HepG2 (cell line): ENCODE results near the gene PTPN18. TPM values are rescaled to one million over a fixed set of nuclear protein-coding genes. Genes with fewer than 3 reads are reported as not detected.

ENCODE experiments used
- ATAC-seq: fragments of 200-7000 bp; cut with Tn5 transposase; 3 replicates; pipeline ENCODE4 v1.9.1; 2020; ENCODE audit warnings: mild to moderate bottlenecking, moderate library complexity
- BruUV-seq: library from RNA; stranded (reverse); fragments of 400-500 nt; replicated peaks from 2 replicates; lab custom pipeline; 2021; lab: Mats Ljungman, UMichigan
- CTCF ChIA-PET: fragments of 300-600 bp; formaldehyde crosslinking; extraction: SDS; loops from one replicate; lab custom pipeline; 2021; ENCODE audit warnings: low total read pairs, inconsistent platforms, low intra/inter-chr PET ratio; lab: Yijun Ruan, JAX
- POLR2A ChIA-PET: fragments of 350-600 bp; sonication (Branson Sonifier 250); formaldehyde crosslinking; loops from one replicate; lab custom pipeline; 2020; ENCODE audit warnings: antibody characterized with exemption, inconsistent platforms; lab: Yijun Ruan, JAX
- DNase-seq: peaks from one replicate; pipeline ENCODE4 v3.0.0-alpha.2; 2015; ENCODE audit warnings: low spot score
- FAIRE-seq: peaks from 3 replicates; lab custom pipeline; 2011; peaks lifted over from hg19 to GRCh38; lab: Jason Lieb, UNC
- H2AFZ ChIP-seq: one replicate; pipeline ENCODE4 v1.6.1; 2011; ENCODE audit warnings: low read length, inconsistent platforms
- H3K27ac ChIP-seq: fragments of 300-600 bp; 3 replicates; pipeline ENCODE4 v1.8.0; 2011; ENCODE audit warnings: mixed run types, mild to moderate bottlenecking, mixed read lengths, low read length, inconsistent platforms; ENCODE audit not compliant: insufficient read depth; ENCODE audit errors: extremely low read length
- H3K27me3 ChIP-seq, 2 experiments: fragments of 200-600 bp in 1 of 2; 2 replicates in 1 of 2; 3 replicates in 1 of 2; pipeline versions ENCODE4 v1.6.0 to v1.8.0; 2011; ENCODE audit warnings: low read length in 2 of 2, mild to moderate bottlenecking in 2 of 2, moderate library complexity in 2 of 2, inconsistent platforms in 1 of 2; ENCODE audit not compliant: insufficient read depth in 2 of 2, control insufficient read depth in 1 of 2
- H3K36me3 ChIP-seq, 2 experiments: fragments of 200-600 bp in 1 of 2; replicated peaks in 1 of 2; 2 replicates in 1 of 2; 3 replicates in 1 of 2; pipeline versions ENCODE4 v1.5.1 to v1.8.0; 2011; ENCODE audit warnings: low read length in 2 of 2, inconsistent platforms in 1 of 2; ENCODE audit not compliant: insufficient read depth in 2 of 2, control insufficient read depth in 1 of 2
- H3K4me1 ChIP-seq: 2 replicates; pipeline ENCODE4 v1.5.1; 2012; ENCODE audit warnings: low read length, inconsistent platforms; ENCODE audit not compliant: insufficient read depth
- H3K4me2 ChIP-seq: 2 replicates; pipeline ENCODE4 v1.6.0; 2011; ENCODE audit warnings: low read depth, low read length, inconsistent platforms
- H3K4me3 ChIP-seq, 3 experiments: fragments of 200-600 bp in 1 of 3; sonication (generic), shearing (Covaris generic) in 1 of 3; replicated peaks in 1 of 3; 2 replicates each; pipeline ENCODE4 v1.5.1; 2011 to 2016; ENCODE audit warnings: low read length in 3 of 3, inconsistent platforms in 2 of 3, low read depth in 2 of 3, mild to moderate bottlenecking in 2 of 3, control low read depth in 1 of 3, mixed read lengths in 1 of 3; ENCODE audit not compliant: insufficient read depth in 1 of 3
- H3K79me2 ChIP-seq: one replicate; pipeline ENCODE4 v1.6.1; 2011; ENCODE audit warnings: low read length, inconsistent platforms; ENCODE audit not compliant: insufficient read depth
- H3K9ac ChIP-seq: 2 replicates; pipeline ENCODE4 v1.6.0; 2011; ENCODE audit warnings: mild to moderate bottlenecking, low read depth, low read length, inconsistent platforms; ENCODE audit not compliant: insufficient read depth
- H3K9me3 ChIP-seq: 2 replicates; pipeline ENCODE4 v1.5.1; 2012; ENCODE audit warnings: mild to moderate bottlenecking, low read length
- H4K20me1 ChIP-seq: 2 replicates; pipeline ENCODE4 v1.6.0; 2011; ENCODE audit warnings: inconsistent platforms, mild to moderate bottlenecking, low read length, moderate library complexity; ENCODE audit not compliant: insufficient read depth
- DMTF1 ChIP-seq: sonication (generic); formaldehyde crosslinking; IDR thresholded peaks from 2 replicates; pipeline ENCODE4 v1.4.0; 2020; ENCODE audit warnings: mild to moderate bottlenecking, missing genetic modification reagents
- NR2C2 ChIP-seq: sonication (generic); formaldehyde crosslinking; IDR thresholded peaks from 2 replicates; pipeline ENCODE4 v1.4.0; 2020; ENCODE audit warnings: missing genetic modification reagents, mild to moderate bottlenecking, moderate library complexity, borderline replicate concordance
- PREB ChIP-seq: sonication (generic); formaldehyde crosslinking; IDR thresholded peaks from 2 replicates; pipeline ENCODE4 v1.4.0; 2020; ENCODE audit warnings: missing genetic modification reagents
- PRPF4 ChIP-seq: fragments of 200-400 bp; formaldehyde crosslinking; IDR thresholded peaks from 2 replicates; pipeline ENCODE4 v1.6.1; 2016; ENCODE audit warnings: low read length, low read depth; ENCODE audit not compliant: poor library complexity, severe bottlenecking
- ZBTB40 ChIP-seq, 2 experiments: fragments of 450-650 bp in 1 of 2; sonication (generic) in 1 of 2; formaldehyde crosslinking in 1 of 2; IDR thresholded peaks; 2 replicates each; pipeline versions ENCODE4 v1.6.1 to v1.8.0; 2016 to 2022; ENCODE audit warnings: antibody characterized with exemption in 1 of 2, mild to moderate bottlenecking in 1 of 2, missing genetic modification reagents in 1 of 2
- ZNF446 ChIP-seq: sonication (generic); formaldehyde crosslinking; IDR thresholded peaks from 2 replicates; pipeline ENCODE4 v1.5.0; 2020; ENCODE audit warnings: mild to moderate bottlenecking, missing genetic modification reagents
- WGBS: methylation state at CpG from one replicate; pipeline ENCODE4 v1.1.6; 2017; ENCODE audit warnings: low lambda C conversion rate; 5-methylcytosine and 5-hydroxymethylcytosine counted together
- in situ Hi-C: cut with HindIII; loops from 2 replicates; pipeline ENCODE4 v1.10.0; 2017; ENCODE audit warnings: low pct_unique_long_range_greater_than_20kb; ENCODE audit not compliant: extremely low pct_ligation_motif_present
- intact Hi-C: fragments of 100-400 bp; cut with micrococcal nuclease; formaldehyde crosslinking; loops from one replicate; pipeline ENCODE4 v1.10.0; 2022; ENCODE audit not compliant: unreplicated experiment
- polyA plus RNA-seq, 8 experiments: library from polyadenylated mRNA; depleted of rRNA in 3 of 8; stranded (reverse) in 7 of 8; unstranded in 1 of 8; fragments of >200 nt; fragmentation: Illumina TruSeq in 4 of 8; extraction: Trizol in 4 of 8; gene quantifications; 2 replicates each; pipeline versions ENCODE4 v1.2.1 to v1.2.3, GENCODE V29; 2011 to 2016; ENCODE audit warnings: low read depth in 4 of 8, missing spikeins in 1 of 8, mixed read lengths in 1 of 8; ENCODE audit not compliant: insufficient read depth in 1 of 8
- total RNA-seq, 5 experiments: library from RNA; depleted of rRNA; stranded (reverse); fragments of >200 nt; fragmentation: Illumina TruSeq; extraction: Trizol; gene quantifications; 2 replicates each; pipeline ENCODE4 v1.2.3, GENCODE V29; 2016; ENCODE audit warnings: low read depth in 1 of 5

The PTPN18 gene
- total and polyA plus RNA-seq, 2 of the 13 experiments (the other 11 are each of a cell fraction or from before 2014, with no cell fraction given) = 14.8 to 39.6 TPM

GRCh38 chr2:130374587-130375290 lies 18.9 kb downstream of the PTPN18 start:
- ATAC-seq = no peak
- intact Hi-C loops = no loop called here

More at GRCh38 chr2:130374587-130375290, 18.9 kb downstream of the PTPN18 start:
- H3K4me1 ChIP-seq = no peaks in the 10 kb centered on the region
- H3K4me3 ChIP-seq = no peak overlapping the region
- DNase-seq (no peak), FAIRE-seq (no peak)
- H2AFZ ChIP-seq = no peak overlapping the region
- no peak overlapping the region for H3K27ac ChIP-seq
- in situ Hi-C loops = no loop called here
- BruUV-seq = no TSS peak
- H3K4me2 ChIP-seq = no peak overlapping the region
- H3K27me3 ChIP-seq = no peaks in the 10 kb centered on the region; a peak in 1 of 5 replicates
- H3K9ac ChIP-seq = no peak overlapping the region
- H4K20me1 ChIP-seq = no peaks in the 10 kb centered on the region
- CTCF ChIA-PET = no interaction called here
- POLR2A ChIA-PET = interaction anchor here (2.2 kb wide), 1 partner anchor 20 kb away, joined by 5 read pairs; no protein-coding TSS in a partner anchor
- 89% methylated on average over 9 of the region's 9 CpGs for WGBS
- H3K79me2 ChIP-seq = no peaks in the 10 kb centered on the region
- peaks cover 2 to 11% of the 10 kb centered on the region in 2 experiments; a peak in 2 of 5 replicates for H3K36me3 ChIP-seq
- no peaks in the 10 kb centered on the region for H3K9me3 ChIP-seq
- TF ChIP-seq ZNF446 (CRISPR knock-in tag) = no peak
- no peak for TF ChIP-seq NR2C2
- no peak for TF ChIP-seq ZBTB40 (IDR thresholded peaks at IDR 0.05)
- no peak for TF ChIP-seq ZBTB40 (CRISPR knock-in tag; IDR thresholded peaks at IDR 0.05)
- no peak for TF ChIP-seq DMTF1
- no peak for TF ChIP-seq PRPF4
- no peak for TF ChIP-seq PREB (CRISPR knock-in tag)
